Measurements from ENCODE around the gene MRPS31.
"Not testable (repeated sequence)": the region's sequence is repeated elsewhere in the genome, so short reads cannot be mapped to it uniquely, and the experiment has no call there.

MRPS31 gene

DNA sequence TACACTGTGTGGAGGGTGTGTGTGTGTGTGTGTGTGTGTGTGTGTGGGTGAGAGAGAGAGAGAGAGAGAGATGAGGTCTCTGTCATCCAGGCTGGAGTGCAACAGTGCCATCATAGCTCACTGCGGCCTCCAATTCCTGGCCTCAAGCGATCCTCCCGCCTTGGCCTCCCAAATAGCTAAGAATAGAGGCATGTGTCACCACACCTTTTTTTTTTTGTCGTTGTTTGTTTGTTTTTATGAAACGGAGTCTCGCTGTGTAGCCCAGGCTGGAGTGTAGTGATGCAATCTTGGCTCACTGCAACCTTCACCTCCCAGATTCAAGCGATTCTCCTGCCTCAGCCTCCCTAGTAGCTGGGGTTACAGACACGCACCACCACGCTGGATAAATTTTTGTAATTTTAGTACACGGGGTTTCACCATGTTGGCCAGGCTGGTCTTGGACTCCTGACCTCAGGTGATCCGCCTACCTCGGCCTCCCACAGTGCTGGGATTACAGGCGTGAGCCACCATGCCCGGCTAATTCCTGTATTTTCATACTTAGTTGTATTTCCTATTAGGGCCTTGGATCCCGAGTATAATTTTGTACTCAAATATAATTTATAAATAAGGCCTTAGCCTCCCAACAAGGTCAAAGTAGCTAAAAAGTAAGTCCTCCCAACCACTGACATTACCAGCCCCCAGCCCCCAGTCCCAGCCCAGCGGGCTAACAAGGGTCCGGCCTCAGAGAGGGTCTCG, 17.7 kb upstream of the MRPS31 start:
- not testable (repeated sequence) for H3K36me3 ChIP-seq (ENCODE audit: control insufficient read depth, low read depth, low read length); H3K27ac ChIP-seq (ENCODE audit: low read length); H3K4me1 ChIP-seq (ENCODE audit: control insufficient read depth, low read depth, low read length); H3K27me3 ChIP-seq (ENCODE audit: control insufficient read depth, insufficient read depth, low read length); H3K9me3 ChIP-seq (ENCODE audit: control insufficient read depth, low read depth, low read length)
- Histone ChIP-seq H3K9ac (ENCODE audit: low read length) (peak overlapping the region; percentile 72), H3K4me3 (ENCODE audit: low read length) (peak overlapping the region; percentile 71)

DNA sequence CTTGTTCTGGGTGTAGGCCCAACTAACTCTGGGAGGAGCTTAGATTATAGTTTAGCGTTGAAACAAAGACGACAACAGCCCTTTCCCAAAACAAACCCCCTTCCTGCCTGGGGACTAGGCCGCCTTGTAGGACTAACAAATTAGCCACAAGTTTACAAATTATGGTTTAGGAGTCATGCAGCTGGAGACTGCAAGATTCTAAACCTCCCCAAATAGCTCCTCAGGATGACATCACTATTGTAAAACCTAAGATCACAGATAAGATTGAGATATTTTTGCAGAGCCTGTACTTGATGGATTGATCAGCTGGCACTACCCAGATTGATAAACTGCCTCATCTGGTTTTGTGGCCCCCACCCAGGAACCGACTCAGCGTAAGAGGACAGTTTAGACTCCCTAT, 16.1 kb upstream of the MRPS31 start:
- Histone ChIP-seq H3K27me3 (ENCODE audit: control insufficient read depth, insufficient read depth, low read length) (no peaks in the 10 kb centered on the region), H3K9me3 (ENCODE audit: control insufficient read depth, low read depth, low read length) (no peaks in the 10 kb centered on the region), H3K36me3 (ENCODE audit: control insufficient read depth, low read depth, low read length) (no peaks in the 10 kb centered on the region), H3K27ac (ENCODE audit: low read length) (no peak overlapping the region), H3K4me3 (ENCODE audit: low read length) (no peak overlapping the region), H3K9ac (ENCODE audit: low read length) (no peak overlapping the region), H3K4me1 (ENCODE audit: control insufficient read depth, low read depth, low read length) (no peaks in the 10 kb centered on the region)

DNA sequence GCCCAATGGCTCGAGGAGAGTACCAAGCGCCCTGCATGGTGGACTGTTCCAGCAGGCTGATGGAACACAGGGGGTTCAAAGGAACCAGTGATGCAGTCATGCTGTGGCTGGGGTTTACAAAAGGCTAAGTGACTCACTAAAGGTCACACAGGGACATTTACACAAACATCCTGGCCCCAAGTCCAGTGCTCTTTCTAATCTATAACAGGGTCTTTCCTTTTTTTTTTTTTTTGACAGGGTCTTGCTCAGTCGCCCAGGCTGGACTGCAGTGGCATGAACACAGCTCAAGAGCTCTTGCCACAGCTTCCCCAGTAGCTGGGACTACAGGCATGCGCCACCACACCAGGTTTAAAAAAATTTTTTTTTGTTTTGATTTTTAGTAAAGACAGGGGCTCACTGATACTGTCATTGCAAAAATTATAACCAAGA, 15.6 kb upstream of the MRPS31 start:
- Histone ChIP-seq H3K9ac (ENCODE audit: low read length) (no peak overlapping the region), H3K27me3 (ENCODE audit: control insufficient read depth, insufficient read depth, low read length) (no peaks in the 10 kb centered on the region), H3K4me1 (ENCODE audit: control insufficient read depth, low read depth, low read length) (no peaks in the 10 kb centered on the region), H3K36me3 (ENCODE audit: control insufficient read depth, low read depth, low read length) (no peaks in the 10 kb centered on the region), H3K27ac (ENCODE audit: low read length) (no peak overlapping the region), H3K4me3 (ENCODE audit: low read length) (no peak overlapping the region), H3K9me3 (ENCODE audit: control insufficient read depth, low read depth, low read length) (no peaks in the 10 kb centered on the region)

DNA sequence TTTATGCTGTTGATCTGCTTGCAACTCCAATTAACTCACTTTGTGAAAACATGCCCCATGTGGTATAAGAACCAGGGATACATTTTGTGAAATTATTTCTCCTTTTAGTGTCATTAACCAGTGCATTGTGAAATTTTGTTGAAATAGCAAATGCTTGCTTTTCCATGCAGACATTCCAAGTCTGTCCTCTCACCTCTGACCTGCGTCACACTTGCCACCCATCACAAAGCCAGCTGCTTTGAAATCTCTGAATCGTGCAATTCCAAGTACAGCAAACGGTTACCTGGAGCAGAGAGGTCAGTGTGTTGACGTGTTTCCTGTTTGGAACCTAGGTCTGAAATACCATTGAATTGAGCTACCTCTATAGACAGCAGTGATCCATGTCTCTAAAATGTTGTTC, 13.6 kb upstream of the MRPS31 start:
- Histone ChIP-seq H3K4me3 (ENCODE audit: low read length) (no peak overlapping the region), H3K9ac (ENCODE audit: low read length) (no peak overlapping the region), H3K36me3 (ENCODE audit: control insufficient read depth, low read depth, low read length) (no peaks in the 10 kb centered on the region)

DNA sequence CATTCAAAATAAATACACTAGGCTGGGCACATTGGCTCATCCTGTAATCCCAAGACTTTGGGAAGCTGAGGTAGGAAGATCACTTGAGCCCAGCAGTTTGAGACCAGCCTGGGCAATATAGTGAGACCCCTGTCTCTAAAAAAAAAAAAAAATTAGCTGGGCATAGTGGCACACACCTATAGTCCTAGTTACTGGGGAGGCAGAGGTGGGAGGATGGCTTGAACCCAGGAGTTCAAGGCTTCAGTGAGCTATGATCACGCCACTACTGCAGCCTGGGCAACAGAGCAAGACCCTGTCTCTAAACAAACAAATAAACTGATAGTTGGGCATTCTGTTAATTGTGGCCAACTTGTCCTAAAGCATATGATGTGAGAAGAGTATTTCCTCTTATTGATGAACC, 12.0 kb upstream of the MRPS31 start:
- H3K9me3 ChIP-seq (ENCODE audit: control insufficient read depth, low read depth, low read length); H3K4me1 ChIP-seq (ENCODE audit: control insufficient read depth, low read depth, low read length); H3K27me3 ChIP-seq (ENCODE audit: control insufficient read depth, insufficient read depth, low read length); H3K36me3 ChIP-seq (ENCODE audit: control insufficient read depth, low read depth, low read length); H3K4me3 ChIP-seq (ENCODE audit: low read length); H3K9ac ChIP-seq (ENCODE audit: low read length); H3K27ac ChIP-seq (ENCODE audit: low read length): not testable (repeated sequence)

More for the DNA sequence above, 13.6 kb upstream of the MRPS31 start:
- H3K27me3 ChIP-seq (ENCODE audit: control insufficient read depth, insufficient read depth, low read length): no peaks in the 10 kb centered on the region
- no peaks in the 10 kb centered on the region for H3K4me1 ChIP-seq (ENCODE audit: control insufficient read depth, low read depth, low read length)
- no peaks in the 10 kb centered on the region for H3K9me3 ChIP-seq (ENCODE audit: control insufficient read depth, low read depth, low read length)
- H3K27ac ChIP-seq (ENCODE audit: low read length): no peak overlapping the region

DNA sequence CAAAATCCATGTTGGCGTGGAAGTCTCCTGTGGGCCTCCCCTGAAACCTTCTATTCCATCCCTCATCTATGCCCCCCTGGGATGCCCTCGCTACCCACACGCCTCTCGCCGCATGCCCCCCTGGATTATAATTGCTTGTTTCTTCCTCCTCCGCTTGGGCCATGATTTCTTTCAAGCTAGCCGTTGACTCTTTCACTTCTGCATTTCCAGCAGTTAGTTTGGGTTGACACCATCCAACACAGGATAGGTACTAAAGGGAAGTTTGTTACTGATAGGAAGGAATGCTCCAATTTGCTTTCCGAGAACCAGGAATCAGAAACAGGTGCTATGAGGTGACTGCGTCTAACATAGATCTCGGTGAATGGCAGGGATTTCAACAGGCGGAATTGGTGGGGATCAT, 10.7 kb upstream of the MRPS31 start:
- H3K36me3 ChIP-seq (ENCODE audit: control insufficient read depth, low read depth, low read length): no peaks in the 10 kb centered on the region
- H3K27ac ChIP-seq (ENCODE audit: low read length): no peak overlapping the region

DNA sequence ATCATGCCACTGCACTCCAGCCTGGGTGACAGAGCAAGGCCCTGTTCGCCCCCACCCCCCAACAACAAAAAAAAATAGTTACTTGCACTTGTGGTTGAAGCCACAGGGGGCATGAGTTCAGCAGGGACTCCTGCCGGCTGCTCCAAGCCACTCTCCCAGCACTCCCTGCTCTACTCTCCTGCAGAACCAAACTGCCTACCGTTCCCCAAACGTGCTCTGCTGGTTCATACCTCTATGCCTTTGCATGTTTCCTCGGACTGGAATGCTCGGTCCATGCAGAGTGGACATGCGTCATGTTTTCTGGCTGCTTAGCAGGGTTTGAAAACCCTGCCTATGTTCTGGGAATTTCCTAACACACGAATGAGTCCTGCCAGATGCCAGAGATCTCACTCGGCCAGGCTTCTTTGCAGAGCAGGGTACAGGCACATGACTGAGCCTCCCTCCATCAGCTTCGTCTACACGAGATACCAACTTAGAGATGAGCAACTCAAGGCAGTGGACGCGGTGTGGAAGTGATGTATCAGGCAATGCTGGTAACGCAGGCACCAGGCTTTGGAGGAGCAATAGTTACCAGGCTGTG, 9.9 kb upstream of the MRPS31 start:
- Histone ChIP-seq H3K27ac (ENCODE audit: low read length) (no peak overlapping the region), H3K4me1 (ENCODE audit: control insufficient read depth, low read depth, low read length) (no peaks in the 10 kb centered on the region), H3K27me3 (ENCODE audit: control insufficient read depth, insufficient read depth, low read length) (no peaks in the 10 kb centered on the region), H3K4me3 (ENCODE audit: low read length) (no peak overlapping the region), H3K9me3 (ENCODE audit: control insufficient read depth, low read depth, low read length) (no peaks in the 10 kb centered on the region), H3K9ac (ENCODE audit: low read length) (no peak overlapping the region), H3K36me3 (ENCODE audit: control insufficient read depth, low read depth, low read length) (no peaks in the 10 kb centered on the region)

More for the DNA sequence above, 10.7 kb upstream of the MRPS31 start:
- H3K9me3 ChIP-seq (ENCODE audit: control insufficient read depth, low read depth, low read length): no peaks in the 10 kb centered on the region
- H3K4me1 ChIP-seq (ENCODE audit: control insufficient read depth, low read depth, low read length): no peaks in the 10 kb centered on the region
- H3K4me3 ChIP-seq (ENCODE audit: low read length): no peak overlapping the region
- no peak overlapping the region for H3K9ac ChIP-seq (ENCODE audit: low read length)
- H3K27me3 ChIP-seq (ENCODE audit: control insufficient read depth, insufficient read depth, low read length): no peaks in the 10 kb centered on the region

DNA sequence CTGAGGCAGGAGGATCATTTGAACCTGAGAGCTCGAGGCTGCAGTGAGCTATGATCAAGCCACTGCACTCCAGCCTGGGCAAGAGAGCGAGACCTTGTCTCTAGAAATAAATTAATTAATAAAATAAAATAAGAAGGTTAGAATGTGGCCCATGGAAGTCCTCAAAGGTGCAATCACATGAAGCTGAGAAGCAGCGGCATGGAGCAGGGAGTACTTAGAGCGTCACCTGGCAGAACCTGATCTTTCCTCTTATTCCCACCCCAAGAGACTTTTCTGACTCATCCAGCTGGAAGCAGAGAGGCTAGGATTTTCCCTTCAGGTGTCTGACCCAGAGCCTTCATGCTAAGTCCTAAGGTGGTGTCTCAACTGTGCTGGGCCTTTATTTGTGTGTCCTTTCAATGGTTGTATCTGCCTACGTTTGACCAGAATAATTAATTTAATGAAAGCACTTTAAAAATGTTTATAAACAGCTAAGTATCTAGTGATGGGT, 8.9 kb upstream of the MRPS31 start:
- no peaks in the 10 kb centered on the region for H3K4me1 ChIP-seq (ENCODE audit: control insufficient read depth, low read depth, low read length)
- H3K9me3 ChIP-seq (ENCODE audit: control insufficient read depth, low read depth, low read length): no peaks in the 10 kb centered on the region
- no peaks in the 10 kb centered on the region for H3K36me3 ChIP-seq (ENCODE audit: control insufficient read depth, low read depth, low read length)
- no peak overlapping the region for H3K9ac ChIP-seq (ENCODE audit: low read length)
- no peaks in the 10 kb centered on the region for H3K27me3 ChIP-seq (ENCODE audit: control insufficient read depth, insufficient read depth, low read length)
- H3K27ac ChIP-seq (ENCODE audit: low read length): no peak overlapping the region
- no peak overlapping the region for H3K4me3 ChIP-seq (ENCODE audit: low read length)

DNA sequence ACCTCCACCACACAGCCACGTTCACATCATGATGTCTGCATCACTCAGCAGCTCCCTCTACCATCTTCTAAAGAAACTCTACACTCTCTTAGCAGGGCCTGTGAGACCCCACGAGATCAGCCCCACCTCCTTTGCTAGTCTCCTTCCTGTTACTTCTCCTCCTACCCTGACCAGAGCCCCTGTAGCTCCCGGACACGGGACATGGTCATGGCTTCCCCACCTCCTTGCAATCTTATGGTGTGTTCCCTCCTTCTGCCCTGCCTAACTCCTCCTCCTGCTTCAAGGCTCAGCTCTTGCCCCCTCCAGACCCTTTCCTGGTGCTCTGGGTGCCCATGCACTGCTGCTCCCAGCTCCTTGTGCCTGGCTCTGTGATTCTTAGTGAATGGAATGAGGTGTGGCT, 8.1 kb upstream of the MRPS31 start:
- H3K4me1 ChIP-seq (ENCODE audit: control insufficient read depth, low read depth, low read length): no peaks in the 10 kb centered on the region
- no peaks in the 10 kb centered on the region for H3K9me3 ChIP-seq (ENCODE audit: control insufficient read depth, low read depth, low read length)
- no peak overlapping the region for H3K4me3 ChIP-seq (ENCODE audit: low read length)
- no peaks in the 10 kb centered on the region for H3K36me3 ChIP-seq (ENCODE audit: control insufficient read depth, low read depth, low read length)
- no peaks in the 10 kb centered on the region for H3K27me3 ChIP-seq (ENCODE audit: control insufficient read depth, insufficient read depth, low read length)
- H3K9ac ChIP-seq (ENCODE audit: low read length): no peak overlapping the region
- no peak overlapping the region for H3K27ac ChIP-seq (ENCODE audit: low read length)

DNA sequence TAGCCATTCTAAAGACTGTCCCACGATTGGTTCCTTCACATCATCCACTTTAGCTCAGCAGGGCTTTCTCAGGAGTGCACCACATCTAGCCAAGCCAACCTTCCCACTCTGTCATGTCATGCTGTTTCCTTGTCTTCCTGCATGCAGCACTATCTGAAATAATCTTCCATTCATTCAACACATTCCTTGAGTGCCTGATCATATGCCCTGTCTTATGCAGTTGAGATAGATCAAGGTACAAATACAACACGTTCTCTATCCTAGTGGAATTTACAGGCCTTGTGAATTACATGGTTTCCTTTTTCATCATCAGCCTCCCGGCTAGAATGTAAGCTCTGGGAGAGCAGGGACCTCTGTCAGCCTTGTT, 6.8 kb upstream of the MRPS31 start:
- H3K4me3 ChIP-seq (ENCODE audit: low read length): no peak overlapping the region

DNA sequence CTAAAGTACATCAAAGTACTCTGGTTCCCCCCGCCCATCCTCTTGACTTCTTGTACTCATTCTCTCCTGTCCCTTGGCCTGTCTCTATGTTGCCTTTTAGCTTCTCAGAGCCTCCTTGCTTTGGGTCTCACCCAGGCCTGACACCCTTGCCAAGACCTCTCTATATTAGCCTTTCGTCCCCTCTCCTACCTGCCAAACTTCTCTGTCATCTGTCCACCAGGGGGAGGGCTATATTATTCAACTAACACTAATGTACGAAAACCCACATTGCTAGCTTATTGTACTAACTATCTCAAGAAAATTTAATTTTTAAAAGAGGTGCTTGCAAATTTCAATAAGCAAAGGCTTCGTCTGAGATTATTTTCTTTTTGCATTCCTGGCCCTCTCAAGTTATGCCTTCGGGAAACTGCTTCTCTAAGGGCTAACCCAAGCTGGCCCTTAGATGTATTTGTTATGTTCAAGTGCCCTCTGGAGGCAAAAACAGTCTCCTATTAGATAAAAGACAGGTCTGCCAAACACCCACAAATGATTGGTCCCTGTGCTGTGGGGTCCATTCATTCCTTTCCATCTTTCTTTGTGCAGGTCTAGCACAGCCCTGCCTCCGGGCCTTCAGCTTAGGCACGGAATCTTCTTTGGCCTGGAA, 6.3 kb upstream of the MRPS31 start:
- H3K9ac ChIP-seq (ENCODE audit: low read length): no peak overlapping the region
- H3K36me3 ChIP-seq (ENCODE audit: control insufficient read depth, low read depth, low read length): no peaks in the 10 kb centered on the region
- H3K4me3 ChIP-seq (ENCODE audit: low read length): peak overlapping the region; percentile 54
- no peaks in the 10 kb centered on the region for H3K4me1 ChIP-seq (ENCODE audit: control insufficient read depth, low read depth, low read length)
- no peak overlapping the region for H3K27ac ChIP-seq (ENCODE audit: low read length)
- no peaks in the 10 kb centered on the region for H3K27me3 ChIP-seq (ENCODE audit: control insufficient read depth, insufficient read depth, low read length)
- no peaks in the 10 kb centered on the region for H3K9me3 ChIP-seq (ENCODE audit: control insufficient read depth, low read depth, low read length)

More for the DNA sequence above, 6.8 kb upstream of the MRPS31 start:
- H3K4me1 ChIP-seq (ENCODE audit: control insufficient read depth, low read depth, low read length): no peaks in the 10 kb centered on the region
- H3K27ac ChIP-seq (ENCODE audit: low read length): no peak overlapping the region
- no peak overlapping the region for H3K9ac ChIP-seq (ENCODE audit: low read length)
- no peaks in the 10 kb centered on the region for H3K27me3 ChIP-seq (ENCODE audit: control insufficient read depth, insufficient read depth, low read length)
- H3K36me3 ChIP-seq (ENCODE audit: control insufficient read depth, low read depth, low read length): no peaks in the 10 kb centered on the region
- H3K9me3 ChIP-seq (ENCODE audit: control insufficient read depth, low read depth, low read length): no peaks in the 10 kb centered on the region
